COLO668 (cell line): ENCODE measurements around the gene CENPP.
A peak's percentile ranks its signal among the peaks of the same experiment; 100 is the strongest.

Experiments
- DNase-seq: peaks from one replicate; lab custom pipeline; 2025; ENCODE audit not compliant: unreplicated experiment; lab: John Stamatoyannopoulos, UW

CENPP gene

GRCh38 chr9:92650839-92651621 is 325.3 kb downstream of the CENPP start:
- DNase-seq, result no peak

- DNase-seq, result no peak
Measured at GRCh38 chr9:92652461-92652860, 326.7 kb downstream of the CENPP start.

GRCh38 chr9:92654481-92655301 is 328.9 kb downstream of the CENPP start:
- DNase-seq, result no peak

- DNase-seq, result no peak
Measured at GRCh38 chr9:92655366-92655765, 329.6 kb downstream of the CENPP start.

GRCh38 chr9:92655896-92656536 is 330.3 kb downstream of the CENPP start:
- no peak for DNase-seq

- DNase-seq, result no peak
Measured at GRCh38 chr9:92656537-92656925, 330.8 kb downstream of the CENPP start.

GRCh38 chr9:92657296-92658094 is 331.7 kb downstream of the CENPP start:
- DNase-seq, result no peak

- no peak for DNase-seq
Measured at GRCh38 chr9:92658176-92658575, 332.4 kb downstream of the CENPP start.

- DNase-seq, result no peak
Measured at GRCh38 chr9:92658611-92659010, 332.9 kb downstream of the CENPP start.

- DNase-seq, result no peak
Measured at GRCh38 chr9:92659601-92660000, 333.8 kb downstream of the CENPP start.

GRCh38 chr9:92660266-92660665 is 334.5 kb downstream of the CENPP start:
- DNase-seq, result no peak

- no peak for DNase-seq
Measured at GRCh38 chr9:92661127-92661526, 335.4 kb downstream of the CENPP start.

- DNase-seq, result peak; percentile 36
Measured at GRCh38 chr9:92661743-92662142, 336.0 kb downstream of the CENPP start.

GRCh38 chr9:92663126-92663525 is 337.4 kb downstream of the CENPP start:
- no peak for DNase-seq

- DNase-seq, result no peak
Measured at GRCh38 chr9:92663951-92664350, 338.2 kb downstream of the CENPP start.

GRCh38 chr9:92664394-92665152 is 338.8 kb downstream of the CENPP start:
- DNase-seq, result no peak

- DNase-seq, result no peak
Measured at GRCh38 chr9:92665836-92666235, 340.1 kb downstream of the CENPP start.

GRCh38 chr9:92666236-92666635 is 340.5 kb downstream of the CENPP start:
- no peak for DNase-seq

GRCh38 chr9:92666912-92667532 is 341.3 kb downstream of the CENPP start:
- DNase-seq, result no peak
